Stomach smooth muscle (tissue), 2 donors: ENCODE data around the gene COL4A4.

Experiments
- H3K27ac ChIP-seq: one replicate; pipeline ENCODE4 v1.7.0; 2013; ENCODE audit warnings: mild to moderate bottlenecking, low read length, inconsistent platforms
- H3K27me3 ChIP-seq, 2 donors: one replicate each; pipeline ENCODE4 v1.7.0; 2013; ENCODE audit warnings: low read length in 2 of 2; ENCODE audit not compliant: insufficient read depth in 2 of 2, control insufficient read depth in 1 of 2
- H3K36me3 ChIP-seq, 2 donors: one replicate each; pipeline ENCODE4 v1.7.0; 2013; ENCODE audit warnings: low read length in 2 of 2; ENCODE audit not compliant: control insufficient read depth in 2 of 2, insufficient read depth in 2 of 2
- H3K4me1 ChIP-seq: one replicate; pipeline ENCODE4 v1.7.0; 2013; ENCODE audit warnings: low read length; ENCODE audit not compliant: control insufficient read depth, insufficient read depth
- H3K4me3 ChIP-seq, 2 donors: one replicate each; pipeline ENCODE4 v1.7.0; 2013; ENCODE audit warnings: low read length in 2 of 2
- H3K9ac ChIP-seq, 2 donors: one replicate each; pipeline ENCODE4 v1.7.0; 2013; ENCODE audit warnings: low read length in 2 of 2, mild to moderate bottlenecking in 1 of 2
- H3K9me3 ChIP-seq, 2 donors: one replicate each; pipeline ENCODE4 v1.7.0; 2013; ENCODE audit warnings: low read length in 2 of 2; ENCODE audit not compliant: control insufficient read depth in 2 of 2
- donor health status: healthy.
- donor health status: Pancreatic carcinoma.

Gene COL4A4

DNA sequence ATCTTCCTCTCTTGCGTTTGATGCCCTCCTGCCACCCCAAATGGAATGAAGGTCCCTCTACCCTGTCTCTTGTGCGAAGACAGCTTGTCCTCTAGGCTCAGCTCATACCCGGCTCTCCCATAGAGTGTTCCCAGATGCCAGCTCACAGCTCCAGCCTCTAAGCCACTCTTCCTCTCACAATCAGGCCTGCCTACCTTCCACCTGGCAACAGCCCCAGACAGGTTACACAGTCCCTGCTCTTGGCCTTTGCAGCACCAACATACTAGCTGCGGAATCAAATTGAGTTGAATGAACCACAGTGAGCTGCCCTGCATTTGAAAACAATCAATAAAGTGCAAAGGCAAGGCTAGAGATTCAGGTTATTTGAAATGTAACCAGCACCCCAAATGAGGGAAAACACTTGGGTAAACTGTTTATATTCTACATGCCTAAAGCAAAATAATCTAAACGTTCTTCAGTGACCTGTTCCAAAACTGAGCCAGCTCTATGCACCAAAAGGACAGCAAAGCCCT is 105.1 kb downstream of the COL4A4 start:
- no peaks in the 10 kb centered on the region for H3K27me3 ChIP-seq
- no peak overlapping the region for H3K9ac ChIP-seq
- no peaks in the 10 kb centered on the region for H3K36me3 ChIP-seq
- no peak overlapping the region for H3K27ac ChIP-seq
- no peaks in the 10 kb centered on the region for H3K9me3 ChIP-seq
- H3K4me3 ChIP-seq = no peak overlapping the region
- H3K4me1 ChIP-seq = peaks cover 2% of the 10 kb centered on the region

DNA sequence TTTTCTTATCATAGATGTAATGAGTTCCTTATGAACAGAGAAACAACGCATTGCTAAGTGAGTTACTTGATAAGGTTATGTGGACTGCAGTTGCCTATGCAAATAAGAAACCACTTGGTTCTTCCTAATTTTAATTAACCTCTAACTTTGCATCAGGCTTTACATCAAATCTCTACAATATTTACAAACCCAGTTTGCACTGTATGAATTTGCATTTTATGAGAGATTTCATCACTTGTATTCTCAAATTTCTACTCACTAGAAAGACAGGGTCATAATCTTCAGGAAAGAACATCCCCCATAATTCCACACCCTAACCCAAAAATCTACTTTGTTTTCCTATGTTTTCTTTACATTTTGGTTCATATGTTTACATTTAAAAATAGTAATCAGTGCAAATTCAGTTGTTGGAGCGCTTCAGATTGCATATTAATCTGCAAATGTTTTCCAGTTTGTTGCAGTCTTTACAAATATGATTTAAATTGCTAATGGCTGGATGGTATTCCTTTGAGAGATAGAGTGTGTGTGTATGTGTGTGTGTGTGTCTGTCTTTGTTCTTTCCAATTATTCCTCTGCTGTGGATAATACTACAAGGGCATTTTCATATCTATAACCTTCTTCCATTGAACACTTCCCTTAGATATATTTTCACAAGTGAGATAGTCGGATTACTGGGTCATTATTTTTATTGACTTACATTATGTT is 106.1 kb downstream of the COL4A4 start:
- Histone ChIP-seq H3K27me3 (no peaks in the 10 kb centered on the region), H3K9me3 (no peaks in the 10 kb centered on the region), H3K27ac (no peak overlapping the region), H3K4me1 (peaks cover 2% of the 10 kb centered on the region), H3K9ac (no peak overlapping the region), H3K36me3 (no peaks in the 10 kb centered on the region), H3K4me3 (no peak overlapping the region)

- Histone ChIP-seq H3K4me3 (no peak overlapping the region), H3K36me3 (no peaks in the 10 kb centered on the region), H3K27ac (no peak overlapping the region), H3K9ac (no peak overlapping the region), H3K4me1 (peaks cover 2% of the 10 kb centered on the region), H3K9me3 (no peaks in the 10 kb centered on the region), H3K27me3 (no peaks in the 10 kb centered on the region)
Observed at GRCh38 chr2:227057060-227057459, 106.9 kb downstream of the COL4A4 start.

DNA sequence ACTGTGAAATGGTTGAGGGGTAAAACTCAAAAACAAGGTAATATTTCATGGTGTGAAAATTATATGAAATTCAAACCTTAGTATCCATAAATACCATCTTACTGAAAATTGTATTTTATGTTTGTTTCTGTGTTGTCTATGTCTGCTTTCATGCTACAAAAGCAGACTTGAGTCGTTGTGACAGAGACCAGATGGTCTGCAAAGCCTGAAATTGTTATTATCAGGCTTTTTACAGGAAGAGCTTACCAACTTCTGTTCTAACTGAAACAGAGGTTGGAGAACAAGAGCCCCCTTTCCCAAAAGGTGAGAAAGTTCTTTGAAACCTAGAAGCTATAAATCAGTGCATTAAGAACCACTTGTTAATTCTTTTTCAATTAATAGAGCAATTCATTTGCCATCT is 110.0 kb downstream of the COL4A4 start:
- H3K36me3 ChIP-seq = no peaks in the 10 kb centered on the region
- no peak overlapping the region for H3K9ac ChIP-seq
- peaks cover 2% of the 10 kb centered on the region for H3K4me1 ChIP-seq
- no peak overlapping the region for H3K4me3 ChIP-seq
- no peaks in the 10 kb centered on the region for H3K9me3 ChIP-seq
- no peak overlapping the region for H3K27ac ChIP-seq
- no peaks in the 10 kb centered on the region for H3K27me3 ChIP-seq

DNA sequence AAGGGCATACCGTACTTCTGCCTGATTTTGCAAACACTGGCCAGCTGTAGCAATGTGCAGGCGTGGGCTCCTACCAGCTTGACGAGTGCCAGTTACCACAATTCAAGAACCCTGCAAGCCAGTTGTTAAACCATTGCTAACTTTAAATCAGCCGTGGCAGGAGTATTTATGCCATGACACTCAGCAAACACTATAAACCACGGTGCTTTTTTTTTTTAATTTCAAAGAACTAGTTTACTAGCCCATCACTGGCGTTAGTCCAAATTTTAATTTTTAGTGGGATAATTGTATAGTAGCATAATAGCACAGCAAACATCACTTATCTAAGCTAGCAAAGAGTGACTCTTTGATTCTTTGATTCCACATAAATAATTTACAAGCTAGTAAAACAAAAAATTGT is 111.1 kb downstream of the COL4A4 start:
- Histone ChIP-seq H3K9me3 (no peaks in the 10 kb centered on the region), H3K36me3 (no peaks in the 10 kb centered on the region), H3K4me1 (no peaks in the 10 kb centered on the region), H3K27me3 (no peaks in the 10 kb centered on the region), H3K4me3 (no peak overlapping the region), H3K9ac (no peak overlapping the region), H3K27ac (no peak overlapping the region)

DNA sequence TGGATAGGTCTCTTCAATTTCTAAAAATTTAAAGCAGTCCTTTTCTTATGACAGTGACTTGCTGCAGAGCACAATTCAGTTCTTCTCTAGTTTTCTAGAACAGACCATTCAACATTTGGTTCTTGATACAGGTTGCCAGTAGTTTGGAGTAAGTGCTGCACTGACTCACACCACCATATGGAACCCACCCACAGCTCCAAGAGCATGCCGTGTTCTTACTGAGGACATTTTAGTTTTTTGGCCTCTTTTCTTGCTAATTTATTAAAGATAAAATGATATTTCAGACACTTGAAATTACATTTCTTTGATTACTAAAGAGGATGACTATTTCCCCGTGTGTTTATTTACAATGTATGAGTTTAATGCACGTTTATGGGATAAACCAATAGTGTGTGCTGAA is 120.0 kb downstream of the COL4A4 start:
- Histone ChIP-seq H3K9ac (no peak overlapping the region), H3K9me3 (no peaks in the 10 kb centered on the region), H3K36me3 (no peaks in the 10 kb centered on the region), H3K27ac (no peak overlapping the region), H3K4me3 (no peak overlapping the region), H3K4me1 (no peaks in the 10 kb centered on the region), H3K27me3 (no peaks in the 10 kb centered on the region)

GRCh38 chr2:227038550-227039189 is 125.3 kb downstream of the COL4A4 start:
- Histone ChIP-seq H3K4me3 (no peak overlapping the region), H3K4me1 (peaks cover 4% of the 10 kb centered on the region), H3K9me3 (no peaks in the 10 kb centered on the region), H3K27ac (no peak overlapping the region), H3K36me3 (no peaks in the 10 kb centered on the region), H3K9ac (no peak overlapping the region), H3K27me3 (no peaks in the 10 kb centered on the region)

DNA sequence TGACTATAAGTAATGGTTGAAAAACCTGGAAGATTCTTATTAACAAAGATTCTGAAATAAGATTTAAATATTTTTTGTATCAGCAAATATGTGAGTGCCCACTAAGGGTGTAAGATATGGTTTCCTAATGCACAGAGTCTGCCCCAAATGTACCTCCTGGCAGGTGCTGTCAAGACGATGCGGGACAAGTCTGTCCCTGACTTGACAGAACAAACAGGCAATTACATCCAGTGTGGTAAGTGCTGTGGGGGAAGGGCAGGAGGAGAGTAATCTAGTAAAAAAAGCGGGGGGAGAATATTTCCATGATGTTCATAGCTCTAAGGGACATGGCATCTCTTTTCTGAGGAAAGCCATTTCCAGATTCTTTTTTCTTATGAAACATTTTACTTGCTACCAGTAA is 127.5 kb downstream of the COL4A4 start:
- H3K27me3 ChIP-seq = no peaks in the 10 kb centered on the region

GRCh38 chr2:227035711-227036367 is 128.2 kb downstream of the COL4A4 start:
- Histone ChIP-seq H3K27ac (no peak overlapping the region), H3K4me3 (no peak overlapping the region), H3K36me3 (no peaks in the 10 kb centered on the region), H3K9ac (no peak overlapping the region), H3K27me3 (no peaks in the 10 kb centered on the region), H3K9me3 (no peaks in the 10 kb centered on the region), H3K4me1 (peaks cover 5% of the 10 kb centered on the region)

More for the DNA sequence above, 127.5 kb downstream of the COL4A4 start:
- Histone ChIP-seq H3K9me3 (no peaks in the 10 kb centered on the region), H3K4me1 (peaks cover 5% of the 10 kb centered on the region), H3K36me3 (no peaks in the 10 kb centered on the region), H3K27ac (no peak overlapping the region), H3K9ac (no peak overlapping the region), H3K4me3 (no peak overlapping the region)

DNA sequence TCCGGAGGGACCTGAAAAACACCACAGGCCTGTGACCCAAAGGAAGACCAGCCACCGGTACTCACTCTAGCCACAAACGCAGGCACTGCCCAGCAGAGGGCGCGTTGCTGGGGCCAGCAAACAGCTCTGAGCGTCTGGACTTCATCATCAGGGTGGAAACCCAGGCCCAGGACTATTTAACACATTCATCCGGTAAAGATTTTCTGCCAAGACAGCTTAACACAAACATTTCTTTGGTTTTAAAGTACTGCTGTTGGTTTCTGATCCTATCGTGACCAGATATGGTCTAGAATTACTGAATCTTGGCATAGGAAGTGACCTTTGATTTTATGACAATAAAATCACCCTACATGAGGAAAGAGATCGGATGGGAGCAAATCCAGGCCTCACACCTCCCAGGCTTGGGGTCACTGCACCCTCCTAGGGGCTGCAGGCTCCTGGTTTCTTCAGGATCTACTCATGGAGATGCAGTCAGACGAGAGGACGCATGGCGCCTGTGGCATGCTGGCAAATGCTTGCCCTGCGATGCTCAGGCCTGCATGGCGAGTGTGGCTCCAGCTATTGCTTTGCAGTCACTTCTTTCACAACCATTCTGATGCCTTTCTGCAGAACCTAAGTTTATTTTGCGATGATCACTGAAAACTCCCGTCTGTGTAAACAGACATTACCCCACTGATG is 130.4 kb downstream of the COL4A4 start:
- peaks cover 5% of the 10 kb centered on the region for H3K4me1 ChIP-seq
- peak overlapping the region in 1 of 2 donors; percentile 31 for H3K4me3 ChIP-seq
- H3K27me3 ChIP-seq = no peaks in the 10 kb centered on the region
- no peak overlapping the region for H3K9ac ChIP-seq
- no peaks in the 10 kb centered on the region for H3K36me3 ChIP-seq
- H3K9me3 ChIP-seq = no peaks in the 10 kb centered on the region
- H3K27ac ChIP-seq = no peak overlapping the region
